ENCODE measurements around the gene KCNK10.

DNA sequence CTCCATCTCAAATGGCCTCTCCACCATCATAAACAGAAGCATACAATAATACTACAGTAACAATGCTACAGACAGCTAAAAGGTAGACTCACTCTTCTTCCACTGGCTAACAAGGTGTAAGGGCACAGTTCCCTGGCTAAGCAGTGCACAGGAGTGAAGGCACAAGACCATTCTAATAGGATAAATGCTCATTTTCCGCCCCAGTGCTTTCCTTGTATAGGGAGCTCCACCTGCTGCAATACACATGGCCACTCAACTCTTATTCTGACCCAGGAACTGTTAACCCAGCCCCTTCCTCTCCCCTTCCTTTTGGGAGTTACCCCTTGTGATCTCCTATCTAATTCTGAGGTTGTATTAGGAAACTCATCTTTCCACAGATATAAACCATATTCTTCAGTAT, 124.6 kb downstream of the KCNK10 start:
- TF ChIP-seq, protein P1, sequence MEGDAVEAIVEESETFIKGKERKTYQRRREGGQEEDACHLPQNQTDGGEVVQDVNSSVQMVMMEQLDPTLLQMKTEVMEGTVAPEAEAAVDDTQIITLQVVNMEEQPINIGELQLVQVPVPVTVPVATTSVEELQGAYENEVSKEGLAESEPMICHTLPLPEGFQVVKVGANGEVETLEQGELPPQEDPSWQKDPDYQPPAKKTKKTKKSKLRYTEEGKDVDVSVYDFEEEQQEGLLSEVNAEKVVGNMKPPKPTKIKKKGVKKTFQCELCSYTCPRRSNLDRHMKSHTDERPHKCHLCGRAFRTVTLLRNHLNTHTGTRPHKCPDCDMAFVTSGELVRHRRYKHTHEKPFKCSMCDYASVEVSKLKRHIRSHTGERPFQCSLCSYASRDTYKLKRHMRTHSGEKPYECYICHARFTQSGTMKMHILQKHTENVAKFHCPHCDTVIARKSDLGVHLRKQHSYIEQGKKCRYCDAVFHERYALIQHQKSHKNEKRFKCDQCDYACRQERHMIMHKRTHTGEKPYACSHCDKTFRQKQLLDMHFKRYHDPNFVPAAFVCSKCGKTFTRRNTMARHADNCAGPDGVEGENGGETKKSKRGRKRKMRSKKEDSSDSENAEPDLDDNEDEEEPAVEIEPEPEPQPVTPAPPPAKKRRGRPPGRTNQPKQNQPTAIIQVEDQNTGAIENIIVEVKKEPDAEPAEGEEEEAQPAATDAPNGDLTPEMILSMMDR (conservative IDR thresholded peaks at IDR 0.05; ENCODE audit: low read length): no peak
- TF ChIP-seq EZH2phosphoT487 (IDR thresholded peaks at IDR 0.05; ENCODE audit: borderline replicate concordance): no peak
